Measurements from ENCODE around the gene YES1. TPM values are rescaled to one million over a fixed set of nuclear protein-coding genes. Genes with fewer than 3 reads are reported as not detected.

YES1 gene
- total RNA-seq, 2 experiments from 2014 or later = 9.2 to 10.1 TPM

- POLR2A ChIA-PET = interaction anchor here (0.5 kb wide), 1 partner anchor 122 kb away, joined by 3 read pairs; no protein-coding TSS in a partner anchor
- CTCF ChIA-PET = interaction anchor here (0.9 to 1.7 kb wide), 5 partner anchors 10 to 210 kb away, joined by 3 to 5 read pairs (median 4); partner anchors contain the start of genes ENOSF1 and TYMS
- H3K4me1 Mint-ChIP-seq = peaks cover 26% of the 10 kb centered on the region
Measured at GRCh38 chr18:834082-834720, 22.2 kb upstream of the YES1 start.

GRCh38 chr18:833197-833596 is 21.2 kb upstream of the YES1 start:
- peaks cover 22% of the 10 kb centered on the region for H3K4me1 Mint-ChIP-seq
- ChIA-PET POLR2A (interaction anchor here (0.5 kb wide), 1 partner anchor 121 kb away, joined by 3 read pairs; no protein-coding TSS in a partner anchor), CTCF (interaction anchor here (0.6 to 1.7 kb wide), 7 partner anchors 10 to 209 kb away, joined by 3 to 5 read pairs (median 3); partner anchors contain the start of genes ENOSF1 and TYMS)
- no peaks in the 10 kb centered on the region for H3K36me3 Mint-ChIP-seq (ENCODE audit: low read depth)
- no peak overlapping the region for H3K4me3 Mint-ChIP-seq
- H3K27ac Mint-ChIP-seq = no peak overlapping the region
- no peak for DNase-seq
- peaks cover 6% of the 10 kb centered on the region for H3K27me3 Mint-ChIP-seq
- no peaks in the 10 kb centered on the region for H3K9me3 Mint-ChIP-seq

More at GRCh38 chr18:834082-834720, 22.2 kb upstream of the YES1 start:
- Mint-ChIP-seq H3K27ac (no peak overlapping the region), H3K9me3 (no peaks in the 10 kb centered on the region), H3K27me3 (peaks cover 6% of the 10 kb centered on the region), H3K4me3 (no peak overlapping the region), H3K36me3 (ENCODE audit: low read depth) (no peaks in the 10 kb centered on the region)
- no peak for DNase-seq

DNA sequence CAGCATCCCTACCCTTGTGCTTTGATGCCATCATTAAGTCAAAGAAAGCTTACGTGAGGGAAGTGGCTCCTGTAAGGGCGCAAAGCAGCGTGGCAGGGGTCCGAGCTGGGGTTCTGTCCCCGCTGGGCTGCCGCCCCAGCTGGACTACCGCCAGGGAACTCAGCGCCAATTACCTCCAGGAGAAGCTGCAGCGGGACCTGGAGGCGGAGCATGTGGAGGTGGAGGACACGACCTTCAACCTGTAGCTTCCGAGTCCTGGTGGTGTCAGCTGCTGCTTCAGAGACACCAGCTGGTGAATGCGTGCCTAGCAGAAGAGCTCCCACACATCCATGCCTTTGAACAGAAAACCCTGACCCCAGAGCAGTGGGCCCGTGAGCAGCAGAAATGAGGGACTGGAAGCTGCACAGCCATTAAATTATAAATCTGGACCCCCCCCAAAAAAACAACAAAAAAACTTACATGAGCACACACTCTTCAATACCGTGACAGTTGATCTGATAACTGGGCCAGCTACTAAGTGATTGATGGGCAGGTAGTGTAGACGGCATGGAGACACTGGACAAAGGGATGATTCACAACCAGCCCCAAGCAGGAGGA is 20.1 kb upstream of the YES1 start:
- ChIA-PET POLR2A (interaction anchor here (0.5 to 1.2 kb wide), 2 partner anchors 119 to 156 kb away, joined by 5 to 6 read pairs; partner anchors contain the start of gene ENOSF1), CTCF (interaction anchor here (1.0 to 1.7 kb wide), 7 partner anchors 11 to 208 kb away, joined by 3 to 6 read pairs (median 4); partner anchors contain the start of gene ENOSF1)

GRCh38 chr18:830315-830901 is 18.4 kb upstream of the YES1 start:
- peak; percentile 48 for DNase-seq
- ChIA-PET CTCF (interaction anchor here (0.5 to 2.7 kb wide), 27 partner anchors 8 to 578 kb away, joined by 3 to 15 read pairs (median 4); partner anchors contain the start of genes ENOSF1, TYMS and YES1), POLR2A (no interaction called here)
- Mint-ChIP-seq H3K27me3 (peaks cover 6% of the 10 kb centered on the region), H3K27ac (peak overlapping the region; percentile 75), H3K4me1 (peaks cover 24% of the 10 kb centered on the region), H3K4me3 (peak overlapping the region; percentile 45), H3K9me3 (no peaks in the 10 kb centered on the region), H3K36me3 (ENCODE audit: low read depth) (no peaks in the 10 kb centered on the region)

More for the DNA sequence above, 20.1 kb upstream of the YES1 start:
- Mint-ChIP-seq H3K4me3 (no peak overlapping the region), H3K27me3 (peaks cover 6% of the 10 kb centered on the region), H3K27ac (no peak overlapping the region), H3K9me3 (no peaks in the 10 kb centered on the region), H3K4me1 (peaks cover 22% of the 10 kb centered on the region), H3K36me3 (ENCODE audit: low read depth) (no peaks in the 10 kb centered on the region)
- DNase-seq = peak; percentile 29

- DNase-seq = no peak
- Mint-ChIP-seq H3K27ac (no peak overlapping the region), H3K4me1 (peaks cover 24% of the 10 kb centered on the region), H3K4me3 (no peak overlapping the region), H3K9me3 (no peaks in the 10 kb centered on the region), H3K27me3 (peaks cover 6% of the 10 kb centered on the region), H3K36me3 (ENCODE audit: low read depth) (no peaks in the 10 kb centered on the region)
- ChIA-PET POLR2A (no interaction called here), CTCF (interaction anchor here (0.8 to 2.7 kb wide), 10 partner anchors 10 to 205 kb away, joined by 3 to 15 read pairs (median 8); partner anchors contain the start of genes ENOSF1, TYMS and YES1)
Measured at GRCh38 chr18:829432-829831, 17.4 kb upstream of the YES1 start.

DNA sequence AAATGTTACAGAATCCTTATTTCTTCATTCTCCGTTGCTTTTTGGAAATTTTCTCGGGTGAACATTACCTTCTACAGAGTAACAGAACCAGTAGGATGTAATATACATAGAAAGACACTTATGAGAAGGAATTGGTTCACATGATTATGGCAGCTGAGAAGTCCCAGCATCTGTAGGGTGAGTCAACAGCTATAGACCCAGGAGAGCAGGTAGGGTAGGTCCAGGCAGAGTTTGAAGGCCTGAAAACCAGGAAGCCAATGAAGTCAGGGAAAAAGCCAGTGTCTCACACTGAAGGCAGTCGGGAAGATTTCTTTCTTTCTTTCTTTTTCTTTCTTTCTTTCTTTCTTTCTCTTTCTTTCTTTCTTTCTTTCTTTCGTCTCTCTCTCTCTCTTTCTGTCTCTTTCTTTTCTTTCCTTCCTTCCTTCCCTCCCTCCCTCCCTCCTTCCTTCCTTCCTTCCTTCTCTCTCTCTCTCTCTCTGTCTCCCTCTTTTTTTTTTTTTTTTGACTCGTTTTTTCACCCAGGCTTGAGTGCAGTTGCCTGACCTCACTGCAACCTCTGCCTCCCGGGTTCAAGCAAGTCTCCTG is 15.1 kb upstream of the YES1 start:
- Mint-ChIP-seq H3K36me3 (ENCODE audit: low read depth) (no peaks in the 10 kb centered on the region), H3K27ac (no peak overlapping the region), H3K9me3 (no peaks in the 10 kb centered on the region), H3K27me3 (no peaks in the 10 kb centered on the region), H3K4me3 (no peak overlapping the region), H3K4me1 (peaks cover 21% of the 10 kb centered on the region)
- no peak for DNase-seq
- CTCF ChIA-PET = no interaction called here
- POLR2A ChIA-PET = no interaction called here

- CTCF ChIA-PET = interaction anchor here (0.7 to 1.8 kb wide), 3 partner anchors 13 to 113 kb away, joined by 3 to 7 read pairs (median 3); partner anchors contain the start of gene ENOSF1
- POLR2A ChIA-PET = no interaction called here
- peaks cover 2% of the 10 kb centered on the region for H3K27me3 Mint-ChIP-seq
- peaks cover 18% of the 10 kb centered on the region for H3K4me1 Mint-ChIP-seq
- no peaks in the 10 kb centered on the region for H3K9me3 Mint-ChIP-seq
- no peak for DNase-seq
- no peak overlapping the region for H3K27ac Mint-ChIP-seq
- H3K4me3 Mint-ChIP-seq = no peak overlapping the region
- H3K36me3 Mint-ChIP-seq (ENCODE audit: low read depth) = no peaks in the 10 kb centered on the region
Measured at GRCh38 chr18:825891-826585, 14.0 kb upstream of the YES1 start.

DNA sequence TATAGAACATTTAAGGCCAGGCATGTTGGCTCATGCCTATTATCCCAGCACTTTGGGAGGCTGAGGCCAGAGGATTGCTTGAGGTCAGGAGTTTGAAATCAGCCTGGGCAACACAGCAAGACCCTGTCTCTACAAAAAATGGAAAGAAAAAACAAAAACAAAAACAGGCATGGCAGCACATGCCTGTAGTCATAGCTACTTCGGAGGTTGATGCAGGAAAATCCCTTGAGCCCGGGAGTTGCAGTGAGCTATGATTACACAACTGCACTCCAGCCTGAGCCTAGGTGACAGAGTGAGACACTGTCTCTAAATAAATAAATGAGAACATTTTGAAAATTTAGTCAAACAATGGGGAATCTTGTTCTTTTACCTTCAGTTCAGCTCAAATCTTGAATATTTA is 12.1 kb upstream of the YES1 start:
- ChIA-PET CTCF (interaction anchor here (0.9 to 1.7 kb wide), 4 partner anchors 9 to 115 kb away, joined by 3 to 5 read pairs (median 3); no protein-coding TSS in a partner anchor), POLR2A (no interaction called here)
- H3K4me1 Mint-ChIP-seq = peaks cover 5% of the 10 kb centered on the region
- no peak overlapping the region for H3K4me3 Mint-ChIP-seq
- H3K9me3 Mint-ChIP-seq = no peaks in the 10 kb centered on the region
- no peaks in the 10 kb centered on the region for H3K36me3 Mint-ChIP-seq (ENCODE audit: low read depth)
- peaks cover 2% of the 10 kb centered on the region for H3K27me3 Mint-ChIP-seq
- DNase-seq = no peak
- H3K27ac Mint-ChIP-seq = no peak overlapping the region

GRCh38 chr18:820591-821165 is 8.6 kb upstream of the YES1 start:
- H3K27me3 Mint-ChIP-seq = peaks cover 6% of the 10 kb centered on the region
- POLR2A ChIA-PET = no interaction called here
- H3K36me3 Mint-ChIP-seq (ENCODE audit: low read depth) = no peaks in the 10 kb centered on the region
- H3K27ac Mint-ChIP-seq = no peak overlapping the region
- no peaks in the 10 kb centered on the region for H3K9me3 Mint-ChIP-seq
- DNase-seq = no peak
- no peak overlapping the region for H3K4me3 Mint-ChIP-seq
- CTCF ChIA-PET = interaction anchor here (0.6 to 1.3 kb wide), 4 partner anchors 10 to 13 kb away, joined by 3 to 4 read pairs (median 3); no protein-coding TSS in a partner anchor
- peaks cover 15% of the 10 kb centered on the region for H3K4me1 Mint-ChIP-seq

DNA sequence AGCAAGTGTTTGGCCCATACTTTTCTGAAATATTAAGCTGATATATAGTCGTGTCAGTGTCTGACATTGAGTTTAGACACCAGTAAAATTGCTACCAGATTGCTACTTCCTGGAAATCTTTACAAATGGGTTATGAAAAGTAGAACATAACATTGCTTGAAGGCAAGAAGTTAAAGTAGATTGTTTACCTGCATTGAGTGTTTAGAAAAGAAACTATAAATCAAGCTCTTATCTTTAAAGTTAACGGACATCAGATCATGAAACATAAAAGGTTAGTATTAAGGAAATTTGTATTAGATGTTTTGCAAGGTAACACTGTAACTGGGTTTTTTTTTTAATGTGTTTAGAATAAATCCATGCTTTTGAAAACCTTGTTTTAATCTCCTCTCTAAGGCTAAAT is 4.8 kb upstream of the YES1 start:
- H3K4me3 Mint-ChIP-seq = no peak overlapping the region
- peaks cover 6% of the 10 kb centered on the region for H3K27me3 Mint-ChIP-seq
- H3K36me3 Mint-ChIP-seq (ENCODE audit: low read depth) = no peaks in the 10 kb centered on the region
- CTCF ChIA-PET = interaction anchor here (2.1 kb wide), 1 partner anchor 14 kb away, joined by 7 read pairs; no protein-coding TSS in a partner anchor
- no peak overlapping the region for H3K27ac Mint-ChIP-seq
- H3K4me1 Mint-ChIP-seq = peaks cover 42% of the 10 kb centered on the region
- H3K9me3 Mint-ChIP-seq = no peaks in the 10 kb centered on the region
- POLR2A ChIA-PET = no interaction called here
- DNase-seq = no peak

GRCh38 chr18:816088-816653 is 4.1 kb upstream of the YES1 start:
- H3K4me3 Mint-ChIP-seq = no peak overlapping the region
- H3K4me1 Mint-ChIP-seq = peaks cover 42% of the 10 kb centered on the region
- peaks cover 4% of the 10 kb centered on the region for H3K27me3 Mint-ChIP-seq
- H3K9me3 Mint-ChIP-seq = no peaks in the 10 kb centered on the region
- H3K27ac Mint-ChIP-seq = no peak overlapping the region
- H3K36me3 Mint-ChIP-seq (ENCODE audit: low read depth) = no peaks in the 10 kb centered on the region
- DNase-seq = no peak
- POLR2A ChIA-PET = no interaction called here
- CTCF ChIA-PET = interaction anchor here (1.8 to 4.8 kb wide), 4 partner anchors 8 to 104 kb away, joined by 5 to 18 read pairs (median 8); partner anchors contain the start of gene ENOSF1

Measured in activated CD4-positive, alpha-beta T cell treated with anti-CD3 and anti-CD28 coated beads, Interleukin-2, amount 10 ng/mL, durations not matched to agents 7 days and 5 days (primary cell).